Measurements from ENCODE around the gene RTL1. TPM values are rescaled to one million over a fixed set of nuclear protein-coding genes. Genes with fewer than 3 reads are reported as not detected.

Gene RTL1
- total RNA-seq, 2 experiments from 2014 or later: not detected

- no peaks in the 10 kb centered on the region for H3K4me1 Mint-ChIP-seq (ENCODE audit: low read depth)
- no peaks in the 10 kb centered on the region for H3K9me3 Mint-ChIP-seq
- H3K4me3 Mint-ChIP-seq: no peak overlapping the region
- H3K27ac Mint-ChIP-seq: no peak overlapping the region
- intact Hi-C loops (cut with micrococcal nuclease): no loop called here
- ChIA-PET CTCF (no interaction called here), POLR2A (no interaction called here)
- H3K36me3 Mint-ChIP-seq: no peaks in the 10 kb centered on the region
- no peak for DNase-seq
- peaks cover 2% of the 10 kb centered on the region for H3K27me3 Mint-ChIP-seq
Observed at GRCh38 chr14:100856056-100856950, 47.2 kb downstream of the RTL1 start.

GRCh38 chr14:100855256-100855930 is 48.1 kb downstream of the RTL1 start:
- Mint-ChIP-seq H3K36me3 (no peaks in the 10 kb centered on the region), H3K9me3 (no peaks in the 10 kb centered on the region), H3K27me3 (peaks cover 2% of the 10 kb centered on the region), H3K4me3 (no peak overlapping the region), H3K4me1 (ENCODE audit: low read depth) (no peaks in the 10 kb centered on the region), H3K27ac (no peak overlapping the region)
- DNase-seq: no peak
- CTCF ChIA-PET: no interaction called here
- intact Hi-C loops (cut with micrococcal nuclease): no loop called here
- POLR2A ChIA-PET: no interaction called here

- Mint-ChIP-seq H3K4me3 (no peak overlapping the region), H3K27ac (no peak overlapping the region), H3K27me3 (peaks cover 2% of the 10 kb centered on the region), H3K4me1 (ENCODE audit: low read depth) (no peaks in the 10 kb centered on the region), H3K9me3 (no peaks in the 10 kb centered on the region), H3K36me3 (no peaks in the 10 kb centered on the region)
- ChIA-PET CTCF (no interaction called here), POLR2A (no interaction called here)
- intact Hi-C loops (cut with micrococcal nuclease): no loop called here
- no peak for DNase-seq
Observed at GRCh38 chr14:100854435-100854834, 49.1 kb downstream of the RTL1 start.

GRCh38 chr14:100851946-100852620 is 51.4 kb downstream of the RTL1 start:
- no peaks in the 10 kb centered on the region for H3K4me1 Mint-ChIP-seq (ENCODE audit: low read depth)
- H3K36me3 Mint-ChIP-seq: no peaks in the 10 kb centered on the region
- ChIA-PET CTCF (interaction anchor here (0.7 kb wide), 1 partner anchor 312 kb away, joined by 3 read pairs; no protein-coding TSS in a partner anchor), POLR2A (no interaction called here)
- no peak for DNase-seq
- H3K27me3 Mint-ChIP-seq: no peaks in the 10 kb centered on the region
- H3K4me3 Mint-ChIP-seq: no peak overlapping the region
- H3K27ac Mint-ChIP-seq: no peak overlapping the region
- H3K9me3 Mint-ChIP-seq: no peaks in the 10 kb centered on the region
- intact Hi-C loops (cut with micrococcal nuclease): loop anchor here (2.0 kb wide), 1 partner anchor 777 kb away; no protein-coding TSS in a partner anchor

GRCh38 chr14:100851586-100851916 is 52.0 kb downstream of the RTL1 start:
- POLR2A ChIA-PET: no interaction called here
- Mint-ChIP-seq H3K4me3 (no peak overlapping the region), H3K36me3 (no peaks in the 10 kb centered on the region), H3K9me3 (no peaks in the 10 kb centered on the region), H3K27ac (no peak overlapping the region), H3K4me1 (ENCODE audit: low read depth) (no peaks in the 10 kb centered on the region), H3K27me3 (no peaks in the 10 kb centered on the region)
- no peak for DNase-seq
- intact Hi-C loops (cut with micrococcal nuclease): loop anchor here (2.0 kb wide), 1 partner anchor 777 kb away; no protein-coding TSS in a partner anchor
- CTCF ChIA-PET: interaction anchor here (0.7 to 1.6 kb wide), 3 partner anchors 312 to 785 kb away, joined by 3 to 5 read pairs (median 3); no protein-coding TSS in a partner anchor

- DNase-seq: peak; percentile 86
- Mint-ChIP-seq H3K9me3 (no peaks in the 10 kb centered on the region), H3K4me1 (ENCODE audit: low read depth) (no peaks in the 10 kb centered on the region), H3K36me3 (no peaks in the 10 kb centered on the region), H3K4me3 (no peak overlapping the region), H3K27ac (no peak overlapping the region), H3K27me3 (no peaks in the 10 kb centered on the region)
- ChIA-PET CTCF (interaction anchor here (0.6 to 1.6 kb wide), 9 partner anchors 9 to 786 kb away, joined by 3 to 5 read pairs (median 3); no protein-coding TSS in a partner anchor), POLR2A (no interaction called here)
- intact Hi-C loops (cut with micrococcal nuclease): loop anchor here (2.0 kb wide), 1 partner anchor 778 kb away; no protein-coding TSS in a partner anchor
Observed at GRCh38 chr14:100850841-100851585, 52.5 kb downstream of the RTL1 start.

GRCh38 chr14:100849115-100849781 is 54.3 kb downstream of the RTL1 start:
- CTCF ChIA-PET: no interaction called here
- H3K36me3 Mint-ChIP-seq: no peaks in the 10 kb centered on the region
- DNase-seq: no peak
- no peaks in the 10 kb centered on the region for H3K9me3 Mint-ChIP-seq
- H3K27me3 Mint-ChIP-seq: no peaks in the 10 kb centered on the region
- POLR2A ChIA-PET: no interaction called here
- no peak overlapping the region for H3K4me3 Mint-ChIP-seq
- no peaks in the 10 kb centered on the region for H3K4me1 Mint-ChIP-seq (ENCODE audit: low read depth)
- H3K27ac Mint-ChIP-seq: no peak overlapping the region
- intact Hi-C loops (cut with micrococcal nuclease): no loop called here

- Mint-ChIP-seq H3K4me3 (no peak overlapping the region), H3K4me1 (ENCODE audit: low read depth) (no peaks in the 10 kb centered on the region), H3K9me3 (no peaks in the 10 kb centered on the region), H3K27me3 (no peaks in the 10 kb centered on the region), H3K36me3 (no peaks in the 10 kb centered on the region), H3K27ac (no peak overlapping the region)
- ChIA-PET CTCF (no interaction called here), POLR2A (no interaction called here)
- intact Hi-C loops (cut with micrococcal nuclease): no loop called here
- no peak for DNase-seq
Observed at GRCh38 chr14:100846309-100846859, 57.1 kb downstream of the RTL1 start.

GRCh38 chr14:100845341-100845740 is 58.2 kb downstream of the RTL1 start:
- intact Hi-C loops (cut with micrococcal nuclease): no loop called here
- no peak overlapping the region for H3K27ac Mint-ChIP-seq
- no peak for DNase-seq
- no peaks in the 10 kb centered on the region for H3K4me1 Mint-ChIP-seq (ENCODE audit: low read depth)
- ChIA-PET POLR2A (no interaction called here), CTCF (no interaction called here)
- no peaks in the 10 kb centered on the region for H3K9me3 Mint-ChIP-seq
- H3K36me3 Mint-ChIP-seq: no peaks in the 10 kb centered on the region
- no peaks in the 10 kb centered on the region for H3K27me3 Mint-ChIP-seq
- H3K4me3 Mint-ChIP-seq: no peak overlapping the region

- ChIA-PET POLR2A (no interaction called here), CTCF (no interaction called here)
- H3K4me3 Mint-ChIP-seq: no peak overlapping the region
- H3K36me3 Mint-ChIP-seq: no peaks in the 10 kb centered on the region
- no peaks in the 10 kb centered on the region for H3K4me1 Mint-ChIP-seq (ENCODE audit: low read depth)
- H3K27ac Mint-ChIP-seq: no peak overlapping the region
- intact Hi-C loops (cut with micrococcal nuclease): no loop called here
- no peak for DNase-seq
- H3K9me3 Mint-ChIP-seq: no peaks in the 10 kb centered on the region
- no peaks in the 10 kb centered on the region for H3K27me3 Mint-ChIP-seq
Observed at GRCh38 chr14:100844846-100845245, 58.7 kb downstream of the RTL1 start.

- ChIA-PET POLR2A (no interaction called here), CTCF (no interaction called here)
- intact Hi-C loops (cut with micrococcal nuclease): no loop called here
- H3K4me3 Mint-ChIP-seq: no peak overlapping the region
- H3K4me1 Mint-ChIP-seq (ENCODE audit: low read depth): no peaks in the 10 kb centered on the region
- H3K9me3 Mint-ChIP-seq: no peaks in the 10 kb centered on the region
- H3K27me3 Mint-ChIP-seq: no peaks in the 10 kb centered on the region
- H3K36me3 Mint-ChIP-seq: no peaks in the 10 kb centered on the region
- no peak overlapping the region for H3K27ac Mint-ChIP-seq
- DNase-seq: no peak
Observed at GRCh38 chr14:100844421-100844820, 59.1 kb downstream of the RTL1 start.
